HG02970 (cell line): ENCODE measurements around the gene SLC6A8.
"Not testable (repeated sequence)": the region's sequence is repeated elsewhere in the genome, so short reads cannot be mapped to it uniquely, and the experiment has no call there.

ENCODE experiments used
- ATAC-seq: cut with Tn5 transposase; IDR thresholded peaks from one replicate; pipeline ENCODE4 v1.9.1; 2021; ENCODE audit warnings: mild to moderate bottlenecking, moderate library complexity, moderate number of reproducible peaks; ENCODE audit not compliant: unreplicated experiment, low FRiP score

SLC6A8 gene

DNA sequence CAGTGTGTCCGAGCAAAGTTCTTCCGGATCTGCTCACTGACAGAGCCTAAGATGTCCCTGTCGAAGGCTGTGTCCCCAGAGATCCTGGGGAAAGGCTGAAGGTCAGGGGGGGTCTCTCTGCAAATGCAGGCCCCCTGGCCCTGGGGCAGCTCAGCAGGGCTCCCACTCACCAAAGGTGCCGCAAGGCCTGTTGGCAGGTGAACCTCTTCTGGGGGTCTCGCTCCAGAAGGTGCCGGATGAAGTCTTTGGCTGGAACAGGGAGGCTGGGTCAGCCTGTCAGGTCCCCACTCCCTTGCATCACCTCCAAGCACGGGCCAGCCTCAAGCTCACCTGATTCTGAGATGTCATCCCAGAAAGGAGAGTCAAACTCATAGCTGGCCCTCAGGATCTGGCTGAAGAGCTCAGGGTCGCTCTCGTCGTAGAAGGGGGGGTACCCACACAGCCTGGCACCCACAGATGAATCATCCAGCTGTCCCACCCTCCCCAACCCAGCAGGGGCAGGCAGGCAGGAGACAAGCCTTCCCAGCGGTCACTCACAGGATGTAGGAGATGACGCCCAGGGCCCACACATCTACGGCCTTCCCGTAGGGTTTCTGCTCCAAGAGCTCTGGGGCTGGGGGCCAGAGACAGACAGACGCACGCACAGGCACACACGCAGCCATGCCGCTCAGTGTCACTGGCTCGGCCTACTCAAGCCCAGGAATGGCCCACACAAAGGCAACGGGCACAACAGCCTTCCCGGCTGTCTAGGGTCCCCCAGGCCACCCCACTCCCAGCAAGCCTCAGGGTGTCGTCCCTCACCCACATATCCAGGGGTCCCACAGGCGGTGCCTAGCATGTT lies 16.8 kb upstream of the SLC6A8 start:
- ATAC-seq, result no peak

DNA sequence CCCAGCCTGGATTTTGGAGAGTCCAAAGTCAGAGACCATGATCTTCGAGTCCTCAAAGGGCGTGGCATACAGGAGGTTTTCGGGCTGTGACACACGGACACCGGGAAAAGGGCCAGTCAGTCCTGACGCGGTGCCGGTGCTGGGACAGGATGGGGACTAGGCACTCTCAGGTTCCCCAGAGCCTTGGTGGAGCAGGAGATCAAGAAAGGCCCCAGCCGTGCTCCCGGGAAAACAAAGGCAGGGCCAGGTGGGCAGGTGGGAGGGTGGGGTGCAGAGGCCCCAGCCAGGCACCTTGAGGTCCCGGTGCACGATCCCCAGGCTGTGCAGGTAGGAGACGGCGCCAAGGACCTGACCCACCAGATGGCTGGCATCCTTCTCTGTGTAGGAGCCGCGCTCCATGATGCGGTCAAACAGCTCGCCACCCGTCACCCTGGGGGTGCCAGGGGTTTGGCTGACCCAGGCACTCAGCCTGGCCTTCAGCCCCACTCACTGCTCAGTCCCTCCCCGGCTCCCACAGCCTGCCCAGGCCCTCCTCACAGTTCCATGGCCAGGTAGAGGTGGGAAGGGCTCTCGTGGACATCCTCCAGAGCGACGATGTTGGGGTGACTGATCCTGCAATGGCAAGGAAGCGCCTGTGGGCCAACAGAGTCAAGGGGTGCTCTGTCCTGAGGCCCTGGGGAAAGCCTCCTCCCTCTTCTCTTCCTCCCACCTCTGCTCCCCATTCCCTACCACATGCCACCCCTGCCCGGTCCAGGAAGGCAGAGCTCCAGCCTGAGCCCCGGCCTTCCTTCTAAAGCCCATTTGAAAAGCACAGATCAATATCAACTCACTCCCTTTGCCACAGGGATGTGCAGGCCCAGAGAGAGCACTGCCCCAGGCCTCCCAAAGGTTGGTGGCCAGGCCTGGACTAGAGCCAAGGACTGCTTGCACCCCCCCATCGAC lies 15.9 kb upstream of the SLC6A8 start:
- ATAC-seq, result no peak

DNA sequence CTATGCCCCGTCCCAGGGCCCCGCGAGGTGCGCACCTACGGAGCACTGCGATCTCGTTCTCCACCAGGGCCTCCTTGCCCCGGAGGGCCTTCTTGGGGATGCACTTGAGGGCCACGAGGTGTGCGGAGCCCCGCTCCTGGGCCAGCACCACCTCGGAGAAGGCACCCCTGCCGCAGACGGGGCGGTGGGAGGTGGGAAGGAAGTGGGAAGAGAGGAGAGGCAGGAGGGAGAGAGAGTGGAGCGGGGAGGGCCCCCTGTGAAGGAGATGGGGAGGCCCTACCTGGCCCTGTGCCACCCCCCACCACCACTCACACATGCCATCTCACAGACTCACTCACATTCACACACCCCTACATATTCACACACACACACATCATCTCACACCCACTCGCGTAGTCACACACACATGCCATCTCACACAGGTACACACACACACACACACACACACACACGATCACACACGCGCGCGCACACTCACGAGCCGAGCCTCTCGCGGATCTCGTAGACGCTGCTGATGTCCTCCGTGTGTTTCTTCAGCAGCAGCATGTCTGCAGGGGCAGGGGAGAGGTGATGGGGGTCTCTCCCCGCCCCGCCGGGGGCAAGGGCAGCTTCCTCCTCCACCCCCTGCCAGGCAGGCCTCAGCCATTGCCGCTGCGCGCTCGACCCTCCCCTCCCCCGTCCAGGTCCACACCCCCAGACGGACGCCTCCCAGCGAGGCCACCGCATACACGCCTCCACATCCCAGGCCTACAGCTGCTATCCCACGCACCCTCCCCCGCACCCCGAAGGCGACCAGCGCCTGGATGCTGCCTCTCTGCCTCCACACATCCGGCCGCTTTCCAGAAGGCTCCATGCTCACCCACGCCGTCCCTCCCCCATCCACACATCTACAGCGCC lies 14.9 kb upstream of the SLC6A8 start:
- ATAC-seq, result no peak

DNA sequence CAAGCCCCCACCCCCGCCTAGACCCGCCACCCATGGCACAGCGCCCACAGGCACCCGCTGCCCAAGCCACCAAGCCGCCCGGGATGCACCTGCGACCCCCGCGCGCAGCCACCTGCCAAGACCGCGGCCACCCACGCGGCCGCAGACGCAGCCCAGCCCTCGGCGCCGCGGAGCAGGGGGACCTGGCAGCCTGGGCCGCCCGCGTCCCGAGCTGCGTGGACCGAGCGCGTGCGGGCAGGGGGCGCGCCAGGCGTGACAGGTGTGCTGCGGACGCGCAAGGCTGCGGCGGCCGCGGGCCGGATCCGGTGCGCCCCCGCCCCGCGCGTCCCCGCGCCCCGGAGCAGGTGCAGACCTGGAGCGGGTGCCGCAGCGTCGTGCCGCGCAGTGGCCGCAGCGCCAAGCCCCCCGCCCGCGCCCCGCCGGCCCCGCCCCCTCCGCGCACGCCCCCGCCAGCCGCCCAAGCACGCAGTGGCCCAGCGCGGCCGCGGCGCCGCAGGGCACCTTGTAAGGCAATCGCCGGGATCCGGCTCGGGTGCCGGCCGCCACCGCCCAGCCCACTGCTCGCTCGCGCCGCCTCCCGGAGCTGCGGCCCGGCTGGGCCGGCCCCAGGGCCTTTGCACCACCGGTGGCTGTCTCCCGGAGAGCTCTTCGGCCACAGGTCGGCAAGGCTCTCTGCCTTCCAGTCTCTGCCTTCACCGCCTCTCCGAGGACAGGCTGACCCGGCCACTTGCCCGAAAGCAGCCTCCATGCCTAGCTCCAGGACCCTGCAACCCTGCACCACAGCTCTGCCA lies 14.1 kb upstream of the SLC6A8 start, which contains the start of gene PNCK:
Gene PNCK (minus strand): TSS at position 386 of the 791 bp plus-strand sequence. CDS start 737 bp downstream, outside the sequence.
- ATAC-seq, result no peak

DNA sequence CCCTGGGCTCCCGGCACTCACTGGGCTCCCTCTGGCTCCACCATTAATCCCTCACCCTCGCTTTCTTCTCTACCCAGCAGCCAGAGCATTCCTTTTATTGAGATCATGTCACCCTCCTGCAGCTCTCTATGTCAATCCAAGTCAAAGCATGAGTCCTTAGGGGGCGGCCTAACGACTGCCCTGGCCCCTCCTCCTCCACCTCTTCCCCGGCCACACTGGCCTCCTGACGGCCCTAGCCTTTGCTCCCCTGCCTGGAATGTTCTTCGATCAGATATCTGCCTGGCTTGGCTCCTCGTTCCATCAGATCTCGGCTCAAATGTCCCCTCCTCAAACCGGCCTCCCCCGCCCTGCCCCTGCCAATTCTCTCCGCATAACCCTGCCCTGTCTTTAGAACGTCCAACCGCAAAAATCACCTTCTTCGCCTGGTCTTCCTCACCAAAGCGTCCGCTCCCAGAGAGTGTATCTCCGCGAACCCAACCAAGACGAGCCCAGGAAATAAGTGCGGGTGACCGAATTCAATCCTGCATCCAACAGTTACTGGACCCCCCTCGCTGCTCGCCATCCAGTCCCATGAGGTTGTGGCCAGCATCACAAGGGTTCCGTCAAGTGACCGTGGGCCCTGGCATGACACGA lies 13.4 kb upstream of the SLC6A8 start:
- no peak for ATAC-seq

DNA sequence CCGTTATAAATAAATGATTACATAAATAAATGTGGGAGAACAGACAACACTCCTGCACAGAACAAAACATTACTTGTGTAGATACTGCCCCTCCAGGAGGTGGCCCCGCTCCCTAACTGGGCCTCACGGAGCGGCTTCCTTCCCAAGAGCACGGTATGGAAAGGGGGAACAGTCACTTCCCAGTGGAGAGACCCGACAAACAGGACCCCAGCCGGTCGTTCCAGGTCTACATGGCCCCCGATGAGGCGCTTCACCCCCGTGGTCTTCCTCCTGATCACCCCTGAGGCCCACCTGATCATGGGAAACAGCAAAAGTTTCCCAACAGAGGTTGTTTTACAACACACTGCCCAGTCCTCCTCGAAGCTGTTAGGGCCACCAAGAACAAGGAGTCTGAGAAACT lies 6.6 kb upstream of the SLC6A8 start:
- no peak for ATAC-seq

DNA sequence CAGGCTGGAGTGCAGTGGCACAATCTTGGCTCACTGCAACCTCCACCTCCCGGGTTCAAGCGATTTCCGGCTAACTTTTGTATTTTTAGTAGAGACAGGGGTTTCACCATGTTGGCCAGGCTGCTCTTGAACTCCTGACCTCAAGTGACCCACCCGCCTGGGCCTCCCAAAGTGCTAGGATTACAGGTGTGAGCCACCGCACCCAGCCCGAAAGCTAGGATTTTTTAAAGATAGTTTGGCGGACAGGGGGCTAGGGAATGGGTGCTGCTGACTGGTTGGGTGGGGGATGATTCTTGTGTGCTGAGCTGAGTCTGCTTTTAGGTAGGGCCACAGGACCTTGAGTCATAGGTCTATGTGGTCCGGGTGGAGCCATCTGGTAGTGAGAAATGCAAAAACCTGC lies 4.2 kb upstream of the SLC6A8 start:
- ATAC-seq, result not testable (repeated sequence)

DNA sequence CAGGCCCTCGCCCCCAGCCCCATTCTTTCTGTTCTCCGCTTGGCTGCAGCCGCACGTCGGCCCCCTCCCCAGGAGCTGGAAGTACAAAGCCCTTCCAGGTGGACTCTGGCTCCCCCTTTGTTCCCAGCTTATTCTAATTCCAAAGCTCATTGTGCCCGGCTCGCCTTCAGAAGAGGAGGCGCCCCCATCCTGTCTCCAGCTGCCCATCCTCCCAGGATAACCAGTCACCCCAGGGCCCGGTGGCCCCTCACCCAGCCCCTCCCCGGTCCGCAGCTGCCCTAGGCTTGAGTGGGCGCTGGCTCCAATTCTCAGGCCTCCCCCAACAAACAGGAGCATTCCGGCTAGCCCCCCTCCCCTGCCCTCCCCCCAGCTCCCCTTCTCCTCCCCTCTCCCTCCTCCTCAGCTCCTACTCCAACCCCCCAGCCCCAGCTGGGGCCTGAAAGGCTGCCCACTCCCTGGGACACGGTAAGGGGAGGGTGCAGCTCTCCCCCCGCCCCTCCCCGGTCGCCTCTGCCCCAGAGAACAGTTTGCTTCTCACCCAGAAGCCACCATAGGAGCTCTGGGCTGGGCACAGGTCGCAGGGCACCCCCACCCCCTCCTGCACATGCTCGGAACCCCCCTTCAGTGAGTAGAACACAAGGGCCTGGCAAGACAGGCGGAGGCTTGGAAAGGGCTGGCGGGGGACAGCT lies 3.1 kb upstream of the SLC6A8 start:
- no peak for ATAC-seq

DNA sequence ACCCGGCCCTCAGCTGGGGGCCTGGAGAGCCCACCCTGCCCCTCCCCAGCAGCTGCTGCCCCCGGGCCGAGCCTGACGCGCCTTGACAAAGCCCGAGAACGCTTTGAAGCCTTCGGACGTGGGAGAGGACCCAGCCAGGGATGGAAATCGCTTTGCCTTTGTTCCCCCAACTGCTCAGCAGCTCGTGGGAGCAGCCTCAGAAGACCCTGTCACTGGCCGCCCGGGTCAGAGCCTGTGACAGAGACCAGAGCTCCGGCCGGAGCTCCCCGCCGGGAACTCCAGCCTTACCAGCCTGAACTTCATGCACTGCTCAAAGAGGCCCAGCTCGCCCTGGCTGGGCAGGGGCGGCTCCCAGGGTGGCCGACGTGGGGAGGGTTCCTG lies 2.6 kb upstream of the SLC6A8 start:
- no peak for ATAC-seq

DNA sequence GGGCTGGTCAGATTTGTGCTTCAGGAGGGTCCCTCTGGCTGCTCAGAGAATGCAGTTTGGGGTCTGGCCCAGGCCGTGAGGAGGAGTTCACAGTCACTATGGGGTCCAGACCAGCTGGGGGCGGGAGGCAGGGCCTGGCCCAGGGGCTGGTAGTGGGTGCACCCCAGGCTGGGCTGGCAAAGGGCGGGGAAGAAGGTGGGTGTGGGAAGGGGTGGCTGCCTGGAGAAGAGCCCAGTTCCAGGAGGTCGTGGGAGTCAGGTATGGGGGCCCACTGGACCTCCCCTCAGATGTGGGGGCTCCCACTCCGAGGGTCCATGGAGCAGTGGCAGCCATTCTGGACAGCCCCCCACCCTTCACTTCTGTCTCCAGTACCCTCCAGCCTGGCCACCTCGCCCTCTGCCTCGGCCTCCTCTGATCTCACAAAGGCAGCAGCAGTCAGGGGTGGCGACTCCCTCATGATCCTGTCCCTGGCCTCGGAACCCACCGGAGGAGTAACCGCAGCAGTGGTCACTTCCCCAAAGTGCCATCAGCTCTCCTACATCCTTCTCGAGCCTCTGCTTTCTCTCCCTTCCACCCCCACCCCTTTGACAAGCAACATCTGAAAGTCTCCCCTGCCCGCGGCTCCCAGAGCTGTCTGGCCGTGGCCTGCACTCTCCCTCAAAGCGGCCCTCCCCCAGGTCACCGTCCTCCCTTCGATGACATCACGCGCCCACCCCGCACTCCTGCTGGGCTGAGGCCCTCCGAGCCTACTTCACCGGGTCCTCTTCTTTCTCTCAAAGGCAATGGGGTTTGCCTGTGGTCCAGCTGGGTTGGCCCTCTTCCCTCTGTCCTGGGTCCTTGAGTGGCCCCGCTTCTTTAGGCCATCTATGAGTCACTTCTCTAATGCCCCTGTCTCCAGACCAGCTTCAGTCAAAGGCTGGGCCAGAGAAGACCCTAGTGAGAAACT lies 1.7 kb upstream of the SLC6A8 start:
- ATAC-seq, result no peak

DNA sequence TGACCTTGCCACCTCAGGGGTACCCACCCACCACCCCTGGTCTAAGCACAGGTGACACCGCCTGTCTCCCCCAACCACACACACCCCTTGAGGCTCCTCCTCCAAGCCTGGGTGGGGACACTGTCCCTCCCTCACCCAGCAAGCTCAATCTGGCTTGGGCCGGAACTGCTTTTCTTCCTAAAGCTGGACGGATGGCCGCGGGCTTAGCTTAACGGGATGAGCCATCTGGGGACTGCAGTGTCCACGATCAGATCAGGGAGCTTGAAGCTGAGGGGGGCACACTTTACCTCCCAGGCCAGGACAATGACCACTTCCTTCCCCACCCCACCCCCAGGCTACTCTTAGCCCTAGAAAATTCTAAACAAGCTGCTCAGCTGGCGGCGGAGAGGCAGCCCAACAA lies 1.0 kb upstream of the SLC6A8 start:
- no peak for ATAC-seq

DNA sequence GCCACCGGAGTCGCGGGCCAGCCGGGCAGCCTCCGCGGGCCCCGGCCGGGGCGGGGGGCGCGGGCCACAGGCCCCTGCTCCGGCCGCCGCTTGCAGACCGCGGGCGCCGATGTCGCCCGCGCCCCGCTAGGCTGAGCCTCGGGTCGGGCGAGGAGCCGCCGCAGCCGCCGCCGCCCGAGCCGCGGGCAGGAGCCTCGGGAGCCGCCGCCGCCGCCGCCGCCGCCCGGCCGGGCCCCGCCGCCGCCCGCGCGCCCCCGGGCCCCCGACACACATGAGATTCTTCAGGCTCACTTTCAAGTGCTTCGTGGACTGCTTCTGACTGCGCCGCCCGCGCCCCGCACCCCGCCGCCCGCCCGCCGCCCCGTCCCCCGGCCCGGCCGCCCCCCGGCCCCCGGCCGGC lies 345 bp downstream of the SLC6A8 start:
- ATAC-seq, result no peak

DNA sequence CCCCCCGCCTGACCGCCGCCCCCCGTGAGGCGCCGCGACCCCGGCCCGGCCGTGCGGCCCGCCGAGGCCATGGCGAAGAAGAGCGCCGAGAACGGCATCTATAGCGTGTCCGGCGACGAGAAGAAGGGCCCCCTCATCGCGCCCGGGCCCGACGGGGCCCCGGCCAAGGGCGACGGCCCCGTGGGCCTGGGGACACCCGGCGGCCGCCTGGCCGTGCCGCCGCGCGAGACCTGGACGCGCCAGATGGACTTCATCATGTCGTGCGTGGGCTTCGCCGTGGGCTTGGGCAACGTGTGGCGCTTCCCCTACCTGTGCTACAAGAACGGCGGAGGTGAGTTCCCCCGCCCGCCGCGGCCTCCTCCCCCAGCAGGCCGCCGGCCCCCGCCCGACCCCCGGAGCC lies 780 bp downstream of the SLC6A8 start:
- no peak for ATAC-seq

DNA sequence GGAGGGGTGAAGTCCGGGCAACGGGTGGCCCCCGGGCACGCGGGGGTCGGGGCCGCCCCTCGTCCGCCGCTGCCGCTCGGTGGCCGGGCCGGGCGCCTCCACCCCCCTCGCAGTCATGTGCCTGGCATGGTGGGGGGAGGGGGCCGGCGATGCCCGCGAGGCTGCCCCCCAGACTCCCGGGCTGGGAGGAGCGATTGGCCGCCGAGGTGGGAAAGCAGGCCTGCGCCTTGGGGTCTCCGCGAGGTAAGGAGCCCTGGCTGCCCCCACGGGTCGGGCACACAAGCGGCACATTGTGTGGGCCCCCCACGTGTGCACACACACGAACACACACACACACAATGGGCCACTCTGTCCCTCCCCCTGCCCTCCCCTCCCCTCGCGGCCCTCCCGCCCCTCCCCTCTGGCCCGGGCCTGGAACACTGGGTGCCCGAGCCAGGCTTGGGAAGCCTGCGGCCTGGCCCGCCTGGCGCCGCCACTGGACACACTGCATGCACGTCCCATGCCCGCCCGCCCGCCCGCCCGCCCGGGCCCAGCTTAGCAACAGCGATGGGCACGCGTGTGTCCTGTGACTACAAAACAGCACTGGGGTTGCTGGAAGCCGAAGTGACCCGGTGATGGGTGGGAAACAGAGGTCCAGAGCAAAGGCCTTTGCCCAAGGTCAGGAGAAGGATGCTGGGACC lies 1.3 kb downstream of the SLC6A8 start:
- ATAC-seq, result no peak

DNA sequence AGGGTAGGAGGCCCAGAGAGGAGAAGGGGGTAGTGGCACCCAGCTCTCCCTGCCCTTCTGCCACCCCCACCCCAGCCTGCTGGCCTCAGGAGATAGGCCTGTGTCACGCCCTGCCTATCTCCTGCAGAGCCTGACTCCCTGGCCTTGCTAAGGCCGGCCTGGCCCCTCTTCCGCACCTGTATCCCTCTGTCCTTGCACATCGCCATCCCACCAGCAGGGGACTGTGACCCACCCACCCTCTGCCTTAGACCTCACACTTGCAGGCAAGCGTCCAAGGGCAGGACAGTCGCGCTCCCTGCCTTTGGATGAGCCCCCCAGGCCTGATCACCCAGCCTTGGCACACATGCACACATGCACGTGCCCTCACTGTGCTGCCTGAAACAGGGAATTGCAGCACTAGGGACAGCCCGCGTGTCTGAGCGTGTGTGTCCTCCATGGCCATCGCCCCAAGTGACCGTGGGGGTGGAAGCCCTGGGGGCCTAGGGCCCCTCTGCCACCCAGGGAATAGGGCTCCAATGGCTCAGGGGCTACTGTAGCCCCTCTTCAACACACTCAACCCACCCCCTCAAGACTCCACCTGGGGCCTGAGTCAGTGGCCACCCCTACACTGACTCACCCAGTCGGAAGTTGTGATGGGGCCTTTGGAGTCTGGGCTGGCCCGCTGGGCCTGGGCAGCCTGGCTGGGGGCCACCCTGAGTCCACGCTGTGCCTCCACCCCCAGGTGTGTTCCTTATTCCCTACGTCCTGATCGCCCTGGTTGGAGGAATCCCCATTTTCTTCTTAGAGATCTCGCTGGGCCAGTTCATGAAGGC lies 2.1 kb downstream of the SLC6A8 start:
- ATAC-seq, result no peak

DNA sequence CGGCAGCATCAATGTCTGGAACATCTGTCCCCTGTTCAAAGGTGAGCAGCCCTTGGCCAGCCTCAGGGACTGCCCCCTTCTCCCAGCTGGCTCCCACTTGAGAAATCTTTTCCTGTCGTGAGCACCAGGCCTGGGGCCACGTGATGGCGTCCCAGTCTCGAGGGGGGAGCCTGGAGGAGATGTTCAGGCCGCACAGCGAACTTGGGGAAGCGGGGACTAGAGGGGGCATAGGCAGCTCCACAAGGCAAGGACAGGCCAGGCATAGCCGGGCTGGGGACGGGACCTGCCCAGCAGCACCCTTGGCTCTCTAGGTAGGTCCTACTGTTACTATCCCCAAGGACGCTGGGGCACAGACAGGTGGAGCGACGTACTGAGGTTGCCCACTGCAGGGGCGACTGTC lies 2.7 kb downstream of the SLC6A8 start:
- no peak for ATAC-seq
